HG03571 (cell line): ENCODE measurements around the gene HIRIP3.

Experiments used
- ATAC-seq: cut with Tn5 transposase; IDR thresholded peaks from one replicate; pipeline ENCODE4 v1.9.1; 2021; ENCODE audit not compliant: unreplicated experiment

Gene HIRIP3

DNA sequence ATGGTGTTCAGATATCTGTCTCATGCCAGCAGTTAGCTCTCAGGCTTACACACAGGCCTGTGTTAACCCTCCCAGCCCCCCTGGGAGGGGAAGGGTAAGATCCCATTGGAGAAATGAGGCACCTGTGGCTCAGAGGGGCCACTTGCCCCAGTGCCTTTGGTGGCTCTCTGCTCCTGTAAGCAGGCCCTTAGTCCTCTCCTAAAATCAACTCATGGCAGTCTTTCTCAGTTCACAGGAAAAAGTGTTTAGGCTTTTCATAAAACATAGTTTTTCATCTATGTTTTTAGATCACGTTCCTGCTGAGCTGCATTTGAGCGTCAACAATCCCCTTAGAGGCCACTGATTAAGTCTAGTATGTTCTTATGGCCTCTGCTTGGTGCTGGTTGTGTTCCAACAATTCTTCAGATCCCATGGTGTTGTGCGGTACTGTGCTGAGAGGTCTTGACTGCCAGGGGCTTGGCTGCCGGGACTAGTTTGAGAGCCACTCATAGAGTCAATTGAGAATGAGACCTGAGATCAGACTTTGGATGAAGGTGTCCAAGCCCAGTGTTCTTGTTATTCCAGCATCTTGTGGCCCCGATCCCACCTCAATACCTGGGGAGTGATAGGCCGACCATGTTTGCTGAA lies 11.2 kb downstream of the HIRIP3 start:
- no peak for ATAC-seq

DNA sequence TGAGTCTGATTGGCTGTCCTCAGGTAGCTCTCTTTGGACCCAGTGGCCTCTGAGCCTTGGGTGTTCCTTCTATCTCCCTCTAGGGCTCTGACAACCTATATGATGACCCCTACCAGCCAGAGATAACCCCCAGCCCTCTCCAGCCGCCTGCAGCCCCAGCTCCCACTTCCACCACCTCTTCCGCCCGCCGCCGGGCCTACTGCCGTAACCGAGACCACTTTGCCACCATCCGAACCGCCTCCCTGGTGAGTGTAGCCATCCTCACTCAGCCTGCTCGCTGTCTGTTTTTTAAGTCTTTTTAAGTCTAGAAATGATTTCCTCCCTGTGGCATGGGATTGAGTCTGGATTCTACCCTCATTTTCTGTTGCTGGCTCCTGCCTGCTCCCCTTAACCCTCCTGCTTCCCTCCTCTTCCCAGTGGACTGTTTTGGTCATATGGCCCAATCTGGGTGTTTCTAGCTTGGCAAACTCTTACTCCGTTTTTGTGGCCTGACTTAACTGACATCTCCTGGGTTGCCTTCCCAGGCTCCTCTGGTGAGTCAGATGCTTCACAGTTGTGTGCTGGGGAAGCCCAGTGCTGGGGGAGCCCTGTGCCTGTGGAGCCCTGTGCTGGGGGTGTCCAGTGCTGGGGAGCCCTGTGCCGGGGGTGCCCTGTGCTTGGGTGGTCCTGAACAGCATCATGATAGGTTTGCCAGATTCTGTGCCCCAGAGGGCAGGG lies 11.8 kb downstream of the HIRIP3 start:
- no peak for ATAC-seq

DNA sequence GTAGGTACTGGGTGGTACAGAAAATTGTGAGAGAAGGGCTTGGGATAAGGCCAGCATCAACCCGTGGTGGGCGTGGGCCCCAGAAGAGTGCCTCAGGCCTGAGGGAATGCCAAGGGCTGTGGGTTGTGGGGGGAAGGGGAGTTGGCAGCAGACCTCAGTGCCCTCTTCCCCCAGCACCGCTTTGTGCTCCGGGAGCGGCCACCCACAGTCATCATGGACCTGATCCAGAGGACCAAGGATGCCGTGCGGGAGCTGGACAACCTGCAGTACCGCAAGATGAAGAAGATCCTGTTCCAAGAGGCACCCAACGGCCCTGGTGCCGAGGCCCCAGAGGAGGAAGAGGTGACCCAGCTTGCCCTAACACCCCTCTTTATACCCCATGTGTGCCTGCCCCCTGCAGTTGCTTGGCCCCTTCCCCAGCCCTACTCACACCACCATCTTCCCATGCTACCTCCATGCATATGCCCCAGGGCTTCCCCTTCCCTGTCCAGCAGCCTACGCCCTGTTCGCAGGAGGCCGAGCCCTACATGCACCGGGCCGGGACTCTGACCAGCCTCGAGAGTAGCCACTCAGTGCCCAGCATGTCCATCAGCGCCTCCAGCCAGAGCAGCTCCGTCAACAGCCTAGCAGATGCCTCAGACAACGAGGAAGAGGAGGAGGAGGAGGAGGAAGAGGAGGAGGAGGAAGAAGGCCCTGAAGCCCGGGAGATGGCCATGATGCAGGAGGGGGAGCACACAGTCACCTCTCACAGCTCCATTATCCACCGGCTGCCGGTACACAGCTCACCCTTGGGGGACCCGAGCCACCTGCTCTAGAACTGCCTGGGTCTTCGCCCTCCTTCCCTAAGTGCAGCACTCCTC lies 12.6 kb downstream of the HIRIP3 start:
- no peak for ATAC-seq

DNA sequence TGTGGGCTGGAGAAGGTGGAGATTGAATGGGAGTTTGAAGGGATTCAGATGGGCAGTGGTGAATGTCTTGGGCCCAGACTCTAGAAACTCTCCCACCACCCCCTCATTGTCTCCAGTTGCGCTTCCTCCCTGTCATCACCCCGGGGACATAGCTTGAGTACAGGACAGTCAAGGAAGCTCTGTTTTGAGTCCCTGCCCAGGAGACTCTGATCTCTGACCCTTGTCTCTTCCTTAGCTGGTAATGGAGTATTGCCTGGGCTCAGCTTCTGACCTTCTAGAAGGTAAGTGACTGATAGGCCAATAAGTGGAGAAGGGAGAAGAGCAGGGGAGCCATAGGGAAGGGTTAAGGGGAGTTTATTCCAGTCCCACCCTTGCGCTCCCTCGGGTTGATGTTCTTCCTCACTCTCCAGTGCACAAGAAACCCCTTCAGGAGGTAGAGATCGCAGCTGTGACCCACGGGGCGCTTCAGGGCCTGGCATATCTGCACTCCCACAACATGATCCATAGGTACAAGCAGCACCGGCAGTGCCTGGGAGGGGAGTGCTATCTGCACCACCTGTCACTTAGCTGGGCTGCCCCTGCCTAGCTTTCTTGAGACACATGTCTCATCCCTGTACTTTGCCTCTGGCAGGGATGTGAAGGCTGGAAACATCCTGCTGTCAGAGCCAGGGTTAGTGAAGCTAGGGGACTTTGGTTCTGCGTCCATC lies 16.7 kb downstream of the HIRIP3 start:
- no peak for ATAC-seq

DNA sequence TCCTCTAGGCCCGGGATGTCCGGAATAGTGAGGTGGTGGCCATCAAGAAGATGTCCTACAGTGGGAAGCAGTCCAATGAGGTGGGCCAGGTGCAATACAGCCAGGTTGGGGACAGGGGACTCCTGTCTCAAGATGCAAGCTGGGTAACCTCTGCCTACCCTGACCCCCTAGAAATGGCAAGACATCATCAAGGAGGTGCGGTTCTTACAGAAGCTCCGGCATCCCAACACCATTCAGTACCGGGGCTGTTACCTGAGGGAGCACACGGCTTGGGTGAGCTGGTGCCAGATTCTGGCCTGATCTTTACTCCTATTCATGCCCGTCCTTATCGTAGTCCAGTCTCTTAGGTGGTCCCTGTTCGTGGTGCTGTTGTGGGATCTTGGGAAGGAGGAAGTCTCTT lies 17.3 kb downstream of the HIRIP3 start:
- no peak for ATAC-seq

DNA sequence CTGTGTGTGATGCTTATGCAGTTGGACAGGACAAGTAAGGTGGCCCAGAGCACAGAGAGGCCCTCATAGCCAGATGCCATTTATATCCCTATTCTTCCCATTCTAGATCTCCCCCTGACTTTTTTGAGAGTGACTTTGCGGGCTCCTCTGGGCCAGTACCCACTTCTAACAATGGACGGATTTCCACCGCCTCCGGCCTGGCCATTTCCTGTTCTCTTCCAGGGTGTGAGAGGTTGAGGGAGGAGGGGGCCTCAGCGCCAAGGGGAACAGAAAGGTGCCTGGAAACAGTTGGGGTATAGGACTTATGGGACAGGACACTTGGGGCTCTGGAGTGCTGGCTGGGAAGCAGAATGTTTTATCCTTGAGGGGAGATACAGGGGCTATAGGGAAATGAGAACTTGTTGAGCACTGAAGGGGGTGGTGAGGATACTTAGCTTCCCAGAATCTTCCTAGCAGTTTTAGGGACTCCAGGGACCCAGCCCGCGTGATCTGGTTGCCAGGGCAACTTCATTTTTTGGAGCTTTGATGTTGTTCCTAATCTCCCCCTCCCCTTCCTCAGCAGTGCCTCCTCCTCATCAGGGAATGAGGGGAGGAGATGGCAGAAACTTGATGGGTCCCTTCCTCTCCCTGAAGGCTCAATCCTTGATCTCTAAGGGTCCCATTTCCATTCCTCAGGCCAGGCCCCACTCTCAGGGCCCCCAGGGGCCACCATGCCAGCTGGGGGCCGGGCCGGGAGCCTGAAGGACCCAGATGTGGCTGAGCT lies 18.2 kb downstream of the HIRIP3 start:
- no peak for ATAC-seq

DNA sequence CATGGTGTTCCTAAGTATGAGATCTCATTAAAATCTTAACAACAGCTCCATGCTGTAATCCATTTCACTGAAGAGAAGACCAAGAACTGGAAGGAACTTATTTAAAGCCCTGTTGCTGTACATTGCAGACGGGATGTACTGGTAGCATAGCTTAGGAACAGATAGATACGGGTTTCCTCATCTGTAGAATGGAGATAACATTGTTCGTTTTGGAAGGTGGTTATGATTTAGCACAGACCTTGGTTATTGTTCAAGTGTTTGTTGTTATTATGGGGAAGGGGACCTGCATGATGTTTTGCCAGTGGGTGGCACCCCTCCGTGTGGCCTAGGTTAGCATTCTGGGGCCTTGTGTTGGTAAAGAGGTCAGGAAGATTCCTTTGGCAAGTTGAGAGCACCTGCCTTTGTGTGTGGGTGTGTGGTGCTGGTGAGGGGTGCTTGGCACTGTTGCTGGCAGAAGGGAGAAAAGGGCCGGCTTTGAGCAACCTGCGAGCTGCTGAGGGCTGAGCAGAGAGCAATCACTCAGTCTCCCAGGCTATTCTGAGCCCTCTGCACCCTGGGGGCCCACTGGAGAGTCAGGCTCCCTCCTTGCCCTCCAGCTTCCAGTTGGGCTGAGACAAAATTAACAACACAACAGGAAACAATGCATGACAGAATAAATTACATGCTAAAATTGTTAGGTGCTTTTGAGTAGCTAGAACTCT lies 19.5 kb downstream of the HIRIP3 start:
- no peak for ATAC-seq

DNA sequence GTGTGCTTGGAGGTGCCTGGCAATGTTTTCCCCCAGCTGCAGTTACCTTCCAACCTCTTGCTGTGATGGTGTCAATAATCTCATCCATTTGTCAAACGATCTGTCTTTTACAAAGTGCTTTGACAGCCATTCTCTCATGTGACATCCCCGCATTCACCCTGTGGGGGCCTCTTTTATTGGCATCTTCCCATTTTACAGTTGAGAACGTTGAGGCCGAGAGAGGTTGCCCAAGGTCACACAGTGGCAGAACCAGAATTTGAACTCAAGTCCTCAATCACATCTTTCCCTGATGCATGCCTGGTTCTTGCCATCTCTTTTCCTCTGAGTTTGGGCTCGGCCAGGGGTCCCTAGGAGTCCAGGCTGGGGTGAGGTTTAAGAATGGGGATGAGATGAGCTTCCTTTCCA lies 20.3 kb downstream of the HIRIP3 start:
- ATAC-seq: no peak

DNA sequence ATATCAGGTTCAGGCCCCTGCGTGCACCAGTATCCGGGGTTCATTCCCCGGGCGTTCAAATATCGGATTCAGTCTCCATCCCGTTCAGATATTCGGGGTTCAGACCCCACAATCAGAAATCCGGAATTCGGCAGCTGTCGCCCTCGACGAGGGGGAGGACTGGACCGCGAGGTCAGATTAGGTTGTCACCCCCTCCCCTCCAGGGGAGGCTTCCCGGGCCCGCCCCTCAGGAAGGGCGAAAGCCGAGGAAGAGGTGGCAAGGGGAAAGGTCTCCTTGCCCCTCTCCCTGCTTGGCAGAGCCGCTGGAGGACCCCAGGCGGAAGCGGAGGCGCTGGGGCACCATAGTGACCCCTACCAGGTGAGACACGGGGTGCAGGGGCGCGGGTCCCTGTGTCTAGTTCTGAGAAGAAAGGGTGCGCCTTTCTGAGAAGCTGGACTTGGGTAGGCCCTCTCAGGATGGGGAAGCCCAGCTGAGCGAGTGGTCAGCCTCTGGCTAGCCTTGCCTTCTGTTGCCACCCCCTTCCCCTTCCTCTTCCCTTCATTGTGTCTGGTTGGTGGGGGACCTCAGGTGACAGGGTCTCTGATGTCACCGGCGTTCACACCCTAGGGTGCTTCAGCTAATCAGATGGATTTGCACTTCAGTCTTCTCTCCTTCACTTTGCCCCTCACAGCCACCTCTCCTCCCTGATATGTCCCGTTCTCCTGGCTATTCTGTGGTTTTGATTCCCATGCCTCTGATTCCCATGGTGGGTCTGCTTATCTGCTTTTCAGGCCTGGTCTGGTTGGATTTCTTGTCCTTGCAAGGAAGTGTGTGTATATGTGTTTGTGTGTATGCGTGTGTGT lies 20.9 kb downstream of the HIRIP3 start:
- peak; percentile 8 for ATAC-seq

DNA sequence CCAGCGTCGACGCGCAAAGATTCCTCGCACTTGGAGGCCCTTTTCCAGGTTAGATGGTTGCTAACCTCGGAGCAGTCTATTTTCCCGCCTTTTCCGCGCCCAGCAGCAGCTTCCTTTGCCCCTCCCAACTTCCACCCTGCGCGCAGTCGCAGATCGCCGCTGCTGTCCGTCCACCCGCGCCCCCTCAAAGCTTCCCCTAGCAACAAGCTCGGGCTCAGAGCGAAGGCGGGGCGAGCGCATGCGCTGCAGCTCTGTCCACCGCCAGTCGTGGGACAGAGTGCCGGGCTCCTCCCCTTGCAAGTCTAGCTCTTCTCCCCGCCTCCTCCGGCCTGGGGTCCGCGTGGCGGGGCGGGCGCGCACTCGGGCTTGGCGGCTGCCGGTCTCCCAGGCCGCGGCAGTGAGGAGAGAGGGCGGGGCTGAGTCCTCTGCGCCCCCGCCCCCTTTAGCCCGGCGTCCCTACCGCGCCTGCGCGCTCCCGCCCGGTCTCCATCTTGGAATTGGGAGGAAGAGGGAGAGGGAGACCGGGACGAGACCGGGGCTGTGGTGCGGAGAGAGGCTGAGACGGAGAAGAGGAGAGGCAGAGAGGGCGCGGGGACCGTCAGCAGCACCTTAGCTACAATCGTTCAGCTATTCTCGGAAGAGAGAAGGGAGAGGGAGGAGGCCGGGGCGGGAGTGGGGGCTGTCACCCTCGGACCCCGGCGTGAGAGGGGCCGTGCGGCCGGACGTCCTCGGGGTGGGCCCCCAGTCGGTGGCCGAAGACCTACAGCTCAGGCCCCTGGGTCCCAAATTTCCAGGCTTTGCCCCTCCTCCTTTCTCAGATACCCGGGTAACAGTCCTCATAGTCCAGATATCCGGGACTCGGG lies 21.8 kb downstream of the HIRIP3 start, which contains the start of gene TAOK2:
TSS of gene TAOK2 (plus strand) at position 485 of the 863 bp plus-strand sequence. CDS start 3,905 bp downstream, outside the sequence.
- peak; percentile 72 for ATAC-seq

DNA sequence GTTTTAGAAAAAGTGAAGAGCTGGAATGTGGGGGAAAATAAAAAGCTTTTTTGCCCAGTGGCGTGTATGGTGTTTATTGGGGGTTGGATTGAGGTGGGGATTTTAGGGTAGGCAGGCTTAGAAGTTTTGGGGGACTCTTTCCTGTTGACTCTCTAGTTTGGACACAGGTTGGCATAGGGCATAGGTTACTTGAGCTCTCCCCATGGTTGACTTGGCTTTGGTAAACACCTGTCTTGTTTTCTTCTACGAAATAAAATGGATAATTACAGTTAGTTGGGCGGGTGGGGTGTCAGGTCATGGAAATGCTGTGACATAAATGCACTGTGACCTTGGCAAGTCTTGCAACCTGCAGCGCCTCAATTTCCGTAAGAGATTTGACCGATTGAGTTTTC lies 22.4 kb downstream of the HIRIP3 start:
- no peak for ATAC-seq

DNA sequence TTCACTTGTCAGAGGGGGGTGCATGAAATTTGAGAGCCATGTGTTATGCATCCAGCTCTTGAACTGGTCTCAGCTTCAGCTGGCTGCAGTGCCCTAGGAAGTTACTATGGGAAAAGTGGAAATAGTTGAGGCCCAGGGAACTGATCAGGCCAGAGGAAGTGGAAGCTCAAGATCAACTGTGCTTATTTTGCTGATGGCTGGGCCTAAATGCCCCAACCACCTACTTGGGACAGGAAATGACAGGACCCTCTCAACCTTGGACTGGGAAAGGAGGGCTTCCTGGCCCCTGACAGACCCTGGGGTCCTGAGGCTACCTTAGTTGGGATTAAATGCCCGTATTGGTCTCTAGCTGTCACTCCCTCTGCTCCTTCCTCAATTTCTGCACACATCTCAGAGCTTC lies 22.9 kb downstream of the HIRIP3 start:
- no peak for ATAC-seq

DNA sequence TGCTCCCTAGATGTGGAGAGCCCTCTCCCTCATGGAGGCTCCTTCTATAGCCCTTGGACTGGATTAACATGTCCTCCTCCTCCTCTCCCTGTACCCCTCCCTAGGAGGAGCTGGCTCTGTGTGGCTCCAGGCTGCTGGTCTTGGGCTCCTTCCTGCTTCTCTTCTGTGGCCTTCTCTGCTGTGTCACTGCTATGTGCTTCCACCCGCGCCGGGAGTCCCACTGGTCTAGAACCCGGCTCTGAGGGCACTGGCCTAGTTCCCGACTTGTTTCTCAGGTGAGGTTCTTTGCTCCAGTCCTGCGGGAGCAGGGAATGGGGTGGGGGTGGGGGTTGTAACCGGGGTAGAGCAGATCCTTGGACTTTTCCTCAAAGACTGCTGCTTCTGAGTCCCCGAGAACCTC lies 24.1 kb downstream of the HIRIP3 start:
- no peak for ATAC-seq

DNA sequence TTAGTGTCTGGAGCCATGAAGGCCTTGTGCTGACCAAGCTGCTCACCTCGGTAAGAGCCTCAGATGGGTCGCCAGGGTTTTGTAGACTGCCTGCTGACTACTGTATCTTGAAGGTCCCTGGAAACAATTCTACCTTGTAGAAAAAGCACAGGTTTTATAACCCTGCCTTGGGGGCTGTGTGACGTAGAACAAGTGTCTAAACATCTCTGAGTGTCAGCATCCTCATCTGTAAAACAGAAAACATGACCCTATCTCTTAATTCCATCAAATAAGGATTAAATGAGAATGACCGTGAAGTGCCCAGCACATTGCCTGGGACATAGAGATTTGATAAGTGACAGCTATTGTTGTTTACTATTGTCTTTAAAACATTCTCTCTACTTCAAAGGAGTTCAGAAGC lies 27.2 kb downstream of the HIRIP3 start:
- no peak for ATAC-seq

DNA sequence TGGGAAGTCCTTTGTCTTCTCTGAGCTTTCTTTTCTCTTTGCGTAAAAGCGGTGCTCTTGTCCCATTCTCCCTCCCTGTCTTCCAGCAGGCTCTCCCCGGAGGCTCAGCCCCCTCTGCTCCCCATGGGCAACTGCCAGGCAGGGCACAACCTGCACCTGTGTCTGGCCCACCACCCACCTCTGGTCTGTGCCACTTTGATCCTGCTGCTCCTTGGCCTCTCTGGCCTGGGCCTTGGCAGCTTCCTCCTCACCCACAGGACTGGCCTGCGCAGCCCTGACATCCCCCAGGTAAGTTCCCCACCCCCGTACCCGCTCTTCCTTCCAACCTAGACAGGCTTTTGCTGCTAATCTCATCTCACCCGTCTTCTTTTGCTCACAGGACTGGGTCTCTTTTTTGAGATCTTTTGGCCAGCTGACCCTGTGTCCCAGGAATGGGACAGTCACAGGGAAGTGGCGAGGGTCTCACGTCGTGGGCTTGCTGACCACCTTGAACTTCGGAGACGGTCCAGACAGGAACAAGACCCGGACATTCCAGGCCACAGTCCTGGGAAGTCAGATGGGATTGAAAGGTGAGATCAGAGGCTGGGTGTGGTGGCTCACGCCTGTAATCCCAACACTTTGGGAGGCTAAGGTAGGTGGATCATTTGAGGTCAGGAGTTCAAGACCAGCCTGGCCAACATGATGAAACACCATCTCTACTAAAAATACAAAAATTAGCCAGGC lies 32.2 kb downstream of the HIRIP3 start:
- no peak for ATAC-seq

DNA sequence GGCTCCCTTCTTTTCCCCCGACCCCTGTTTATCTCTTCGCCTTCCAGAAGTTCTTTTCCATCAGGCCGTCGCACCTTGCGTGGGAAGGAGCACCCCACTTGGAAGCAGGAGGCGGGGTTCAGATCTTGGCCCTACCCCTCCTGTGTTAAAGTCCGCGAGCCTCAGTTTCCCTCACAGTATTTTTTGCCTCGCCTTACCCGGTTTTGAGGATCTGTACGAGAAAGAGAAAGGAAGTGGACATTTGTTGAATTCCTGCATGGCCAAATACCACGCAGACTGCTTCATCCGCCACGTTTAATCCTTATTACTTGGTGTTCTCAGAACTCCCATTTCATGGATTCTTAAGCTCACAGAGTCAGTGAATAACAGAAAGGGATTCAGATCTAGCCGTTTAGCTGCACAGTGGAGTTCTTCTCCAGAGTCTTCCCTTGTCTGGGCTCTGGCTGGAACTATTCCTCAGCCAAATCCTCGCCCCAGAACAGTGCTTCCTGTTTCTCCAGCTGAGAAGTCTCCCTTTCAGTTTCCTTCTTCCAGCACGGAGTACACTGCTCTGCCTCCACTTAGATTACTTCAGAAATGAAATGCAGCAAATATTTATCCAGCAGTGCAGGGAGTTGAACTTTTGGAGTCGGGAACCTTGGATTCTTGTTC lies 32.9 kb downstream of the HIRIP3 start:
- peak; percentile 8 for ATAC-seq
